Suppressor macrophage treated with lipopolysaccharide for 4 hours (primary cell): ENCODE results near the gene OR6S1.
A peak's percentile ranks its signal among the peaks of the same experiment; 100 is the strongest.
"Not testable (repeated sequence)": the region's sequence is repeated elsewhere in the genome, so short reads cannot be mapped to it uniquely, and the experiment has no call there.

Source experiments
- DNase-seq: peaks from one replicate; pipeline ENCODE4 v3.0.0-alpha.2; 2020

Gene OR6S1

DNA sequence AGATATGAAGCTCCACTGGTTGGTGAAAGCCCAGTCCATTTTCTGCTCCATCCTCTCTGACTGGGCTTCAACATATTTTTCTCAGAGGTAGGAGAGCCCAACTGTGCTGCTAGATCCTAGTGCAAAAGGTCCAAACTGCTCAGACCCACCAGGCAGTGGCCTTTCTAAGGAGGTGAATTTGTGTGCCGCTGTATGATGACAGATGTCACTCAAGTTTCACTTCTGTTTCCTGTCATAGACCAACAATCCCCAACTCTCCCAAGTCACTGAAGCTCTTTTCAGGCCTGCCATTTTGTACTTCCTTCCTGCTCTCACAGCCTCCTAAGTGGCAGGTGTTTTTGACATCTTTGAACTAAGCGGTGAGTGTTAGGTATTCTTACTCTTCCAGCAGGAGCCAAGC lies 26.5 kb upstream of the OR6S1 start:
- DNase-seq: peak; percentile 40

DNA sequence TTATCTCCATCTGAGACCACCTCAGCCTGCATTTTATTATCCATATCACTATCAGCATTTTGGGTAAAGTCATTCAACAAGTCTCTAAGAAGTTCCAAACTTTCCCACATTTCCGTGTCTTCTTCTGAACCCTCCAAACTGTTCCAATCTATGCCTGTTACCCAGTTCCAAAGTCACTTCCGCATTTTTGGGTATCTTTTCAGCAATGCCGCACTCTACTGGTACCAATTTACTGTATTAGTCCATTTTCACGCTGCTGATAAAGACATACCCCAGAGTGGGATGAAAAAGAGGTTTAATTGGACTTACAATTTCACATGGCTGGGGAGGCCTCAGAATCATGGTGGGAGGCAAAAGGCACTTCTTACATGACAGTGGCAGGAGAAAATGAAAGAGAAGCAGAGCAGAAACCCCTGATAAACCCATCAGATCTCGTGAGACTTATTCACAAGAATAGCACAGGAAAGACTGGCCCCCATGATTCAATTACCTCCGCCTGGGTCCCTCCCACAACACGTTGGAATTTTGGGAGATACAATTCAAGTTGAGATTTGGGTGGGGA lies 25.0 kb upstream of the OR6S1 start:
- not testable (repeated sequence) for DNase-seq

DNA sequence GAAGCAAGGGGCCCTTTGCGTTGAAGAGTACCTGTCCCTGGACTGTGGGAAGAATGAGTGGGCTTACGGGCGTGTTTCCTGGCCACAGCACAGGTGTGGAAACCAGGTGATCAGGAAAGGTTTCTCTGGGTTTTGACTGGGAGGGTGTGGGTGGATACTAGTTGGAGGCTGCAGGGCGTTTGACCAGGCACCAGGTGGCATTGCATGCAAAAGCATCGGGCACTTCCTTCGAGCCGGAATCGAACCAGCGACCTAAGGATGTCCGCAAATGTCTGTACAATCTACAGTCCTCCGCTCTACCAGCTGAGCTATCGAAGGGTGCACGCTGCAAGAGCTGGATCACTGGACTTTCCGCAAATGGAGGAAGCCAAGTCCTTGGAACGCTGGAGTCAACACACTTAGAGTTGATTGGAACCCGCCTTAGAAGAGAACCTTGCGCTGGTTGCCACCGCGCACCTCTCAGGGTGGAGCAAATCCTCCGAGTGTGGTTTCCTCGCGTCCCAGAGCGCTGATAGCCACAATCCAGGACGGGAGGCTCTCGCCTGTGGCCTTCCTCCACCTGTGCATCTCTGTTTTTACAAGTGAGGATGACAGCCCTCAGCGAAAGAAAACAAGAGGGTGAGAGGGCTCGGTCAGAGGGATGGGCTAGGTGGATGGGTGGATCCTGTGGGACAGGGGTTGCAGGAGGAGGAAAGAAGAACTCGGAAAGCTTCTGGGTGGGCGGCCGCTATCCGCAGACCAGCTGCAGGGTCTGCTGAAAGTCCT lies 21.7 kb upstream of the OR6S1 start:
- DNase-seq: peak; percentile 69

DNA sequence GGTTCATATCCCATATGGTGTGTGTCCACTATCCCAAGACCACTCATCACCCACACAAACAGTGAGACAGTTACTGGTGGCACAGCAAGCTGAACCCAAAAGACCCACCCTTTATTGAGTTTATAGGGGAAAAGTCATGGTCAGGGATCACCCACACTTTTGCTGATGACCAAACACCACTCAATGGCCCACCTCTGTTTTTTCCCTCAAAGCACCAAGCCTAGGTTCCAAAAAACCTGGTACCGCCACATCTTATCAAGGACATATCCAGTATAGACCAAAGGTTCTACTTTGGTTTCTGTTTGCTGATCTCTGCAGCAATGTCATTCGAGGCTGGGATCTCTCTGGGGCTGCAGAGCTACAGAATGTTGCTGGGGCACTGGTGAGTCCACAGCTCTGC lies 19.7 kb upstream of the OR6S1 start:
- no peak for DNase-seq

DNA sequence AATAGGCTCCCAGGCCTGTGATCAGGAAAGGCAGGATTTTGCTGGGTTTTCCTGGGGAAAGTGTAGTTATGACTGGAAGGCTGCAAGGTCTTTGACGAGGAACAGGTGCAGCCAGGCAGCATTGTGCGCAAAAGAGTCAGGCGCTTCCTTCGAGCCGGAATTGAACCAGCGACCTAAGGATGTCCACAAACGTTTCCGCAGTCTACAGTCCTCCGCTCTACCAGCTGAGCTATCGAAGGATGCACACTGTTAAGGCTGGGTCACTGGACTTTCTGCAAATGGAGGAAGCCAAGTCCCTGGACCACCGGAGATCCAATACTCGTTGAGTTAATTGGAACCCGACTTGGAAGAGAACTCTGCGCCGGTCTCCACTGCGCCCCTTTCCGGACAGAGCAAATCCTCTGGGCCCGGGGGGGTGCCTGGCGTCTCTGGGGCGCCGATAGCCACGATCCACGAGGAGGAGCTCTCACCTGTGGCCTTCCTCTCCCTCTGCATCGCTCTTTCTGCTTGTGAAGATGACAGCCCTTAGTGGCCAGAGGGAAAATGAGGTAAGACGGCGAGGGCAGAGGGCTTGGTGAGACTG lies 18.4 kb upstream of the OR6S1 start:
- no peak for DNase-seq

DNA sequence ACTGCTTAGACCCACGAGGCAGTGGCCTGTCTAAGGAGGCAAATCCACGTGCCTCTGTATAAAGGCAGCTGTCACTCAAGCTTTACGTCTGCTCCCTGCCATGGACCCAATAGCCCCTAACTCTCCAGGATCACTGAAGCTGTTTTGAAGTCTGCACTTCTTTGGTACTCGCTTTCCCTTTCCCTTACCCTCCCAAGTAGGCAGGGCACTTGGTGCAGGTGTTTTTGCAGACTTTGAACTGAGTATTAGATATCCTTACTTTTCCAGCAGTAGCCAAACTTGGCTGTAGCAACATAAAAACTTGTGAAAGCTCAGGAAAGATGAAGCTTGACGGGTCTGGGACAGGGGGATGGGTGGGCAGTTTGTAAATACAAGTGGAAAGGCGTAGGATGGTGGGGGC lies 17.8 kb upstream of the OR6S1 start:
- DNase-seq: no peak

DNA sequence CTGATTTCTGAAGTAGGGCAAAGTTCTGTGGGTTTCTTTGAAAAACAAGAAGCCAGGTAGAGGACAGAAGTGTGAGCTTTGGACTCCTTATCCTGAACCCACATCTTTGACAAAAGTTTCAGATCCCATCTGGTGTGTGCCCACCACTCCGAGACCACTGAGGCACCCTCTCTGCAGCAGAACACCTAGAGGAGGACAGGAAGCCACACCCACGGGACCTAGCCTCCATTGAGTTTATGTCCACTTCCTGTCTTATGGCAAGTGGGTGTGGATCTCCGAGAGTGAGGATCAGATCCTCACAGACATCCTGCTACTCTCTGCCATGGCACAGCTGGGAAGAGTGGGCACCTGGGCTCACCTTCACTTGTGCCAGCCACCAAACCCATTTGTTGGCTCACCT lies 16.8 kb upstream of the OR6S1 start:
- DNase-seq: no peak

DNA sequence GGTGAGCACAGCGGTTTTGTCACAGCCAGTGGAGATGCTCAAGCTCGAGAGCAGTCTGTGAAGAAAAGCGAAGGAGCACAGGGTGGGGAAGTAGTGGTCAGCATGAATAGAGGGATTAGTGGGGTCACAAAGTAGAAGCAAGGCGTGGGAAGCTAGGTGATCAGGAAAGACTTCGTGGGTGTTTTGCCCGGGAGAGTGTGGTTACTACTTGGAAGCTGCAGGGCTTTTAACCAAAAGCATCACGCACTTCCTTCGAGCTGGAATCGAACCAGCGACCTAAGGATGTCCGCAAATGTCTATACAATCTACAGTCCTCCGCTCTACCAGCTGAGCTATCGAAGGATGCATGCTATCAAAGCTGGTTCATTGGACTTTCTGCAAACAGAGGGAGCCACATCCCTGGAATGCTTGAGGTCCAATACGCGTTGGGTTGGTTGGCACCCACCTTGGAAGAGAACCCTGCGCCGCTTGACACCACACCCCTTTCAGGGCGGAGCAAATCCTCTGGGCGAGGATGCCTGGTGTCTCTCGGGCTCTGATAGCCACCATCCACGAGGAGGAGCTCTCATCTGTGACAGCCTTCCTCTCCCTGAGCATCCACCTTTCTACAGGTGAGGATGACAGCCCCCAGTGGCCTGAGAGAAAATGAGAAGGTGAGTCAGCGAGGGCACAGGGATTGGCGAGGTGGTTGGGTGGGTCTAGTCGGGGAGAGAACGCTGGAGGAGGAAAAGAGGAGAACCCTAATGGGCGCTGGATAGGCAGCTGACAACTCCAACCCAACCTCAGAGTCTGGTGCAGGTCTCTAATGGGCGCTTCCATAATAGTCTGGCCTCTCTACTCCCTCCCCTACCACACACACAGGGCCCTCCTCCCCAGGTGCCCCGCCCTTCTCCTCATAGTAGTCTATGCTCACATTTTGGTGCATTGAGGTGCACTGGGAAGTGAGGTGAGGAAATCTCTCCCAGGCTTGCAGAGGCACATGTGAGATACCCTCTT lies 16.0 kb upstream of the OR6S1 start:
- no peak for DNase-seq

DNA sequence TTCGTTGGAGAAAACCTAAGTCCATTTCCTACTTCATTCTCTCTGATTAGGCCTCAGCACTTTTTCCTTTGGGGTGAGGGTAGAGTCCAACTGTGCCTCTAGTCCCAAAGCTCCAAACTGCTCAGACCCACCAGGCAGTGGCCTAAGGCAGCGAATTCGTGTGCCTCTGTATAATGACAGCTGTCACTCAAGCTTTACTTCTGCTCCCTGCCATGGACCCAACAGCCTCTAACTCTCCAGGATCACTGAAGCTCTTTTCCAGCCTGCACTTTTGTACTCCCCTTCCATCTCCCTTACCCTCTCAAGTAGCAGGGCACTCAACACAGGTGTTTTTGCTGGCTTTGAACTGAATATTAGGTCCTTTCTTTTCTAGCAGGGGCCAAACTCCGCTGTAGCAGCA lies 14.8 kb upstream of the OR6S1 start:
- no peak for DNase-seq

DNA sequence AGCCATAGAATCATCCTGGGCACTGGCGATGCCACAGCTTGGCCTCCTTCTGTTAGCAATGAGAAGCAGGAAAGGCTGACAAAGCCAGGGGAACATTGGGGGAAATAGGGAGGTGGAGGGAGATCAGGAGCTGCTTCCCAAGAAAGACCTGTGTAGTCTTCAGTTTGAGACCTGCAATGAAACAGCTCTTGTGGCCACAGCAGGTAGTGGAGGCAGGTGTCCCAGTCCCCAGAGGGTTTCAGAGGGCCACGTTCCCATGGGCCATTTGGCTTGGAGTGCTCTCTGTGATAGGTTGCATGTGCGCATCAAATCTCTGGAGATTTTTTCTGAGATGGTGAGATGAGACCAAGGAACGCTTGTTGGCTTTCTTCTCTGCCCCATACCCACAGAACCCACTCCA lies 14.4 kb upstream of the OR6S1 start:
- no peak for DNase-seq

DNA sequence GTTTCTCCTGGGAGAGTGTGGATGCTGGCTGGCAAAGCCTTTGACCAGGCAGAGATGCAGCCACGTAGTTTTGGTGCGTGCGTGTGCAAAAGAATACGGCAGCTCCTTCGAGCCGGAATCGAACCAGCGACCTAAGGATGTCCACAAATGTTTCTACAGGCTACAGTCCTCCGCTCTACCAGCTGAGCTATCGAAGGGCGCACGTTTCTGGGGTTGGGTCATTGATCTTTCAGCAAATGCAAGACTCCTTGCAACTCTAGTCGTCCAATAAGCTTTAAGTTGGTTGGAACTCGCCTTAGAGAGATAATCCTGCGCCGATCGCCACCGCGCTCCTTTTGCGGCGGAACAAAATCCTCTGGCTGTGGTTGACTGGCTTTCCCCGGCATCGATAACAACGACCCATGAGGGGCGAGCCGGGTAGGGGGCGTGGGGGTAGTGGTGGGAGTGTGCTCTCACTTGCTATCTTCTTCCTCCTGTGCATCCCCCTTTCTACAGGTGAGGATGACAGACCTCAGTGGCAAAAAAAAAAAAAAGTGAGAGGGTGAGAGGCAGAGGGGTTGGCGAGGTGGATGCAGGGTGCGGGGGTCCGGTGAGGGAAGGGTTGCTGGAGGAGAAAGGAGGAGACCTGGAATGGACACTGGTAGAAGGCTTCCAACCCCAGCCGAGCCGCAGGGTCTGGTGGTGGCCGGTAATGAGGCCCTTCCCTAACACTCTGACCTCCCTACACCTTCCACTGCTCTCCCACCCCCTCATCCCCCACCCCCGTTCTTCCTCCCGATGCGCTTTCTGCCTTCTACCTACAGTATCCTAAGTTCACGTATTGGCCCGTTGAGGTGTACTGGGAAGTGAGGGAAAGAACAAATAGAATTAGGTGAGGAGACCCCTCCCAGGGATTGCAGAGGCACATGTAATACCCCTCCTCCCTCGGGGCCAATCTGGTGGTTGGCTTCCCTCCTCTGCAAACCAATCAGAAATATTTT lies 11.8 kb upstream of the OR6S1 start:
- no peak for DNase-seq

DNA sequence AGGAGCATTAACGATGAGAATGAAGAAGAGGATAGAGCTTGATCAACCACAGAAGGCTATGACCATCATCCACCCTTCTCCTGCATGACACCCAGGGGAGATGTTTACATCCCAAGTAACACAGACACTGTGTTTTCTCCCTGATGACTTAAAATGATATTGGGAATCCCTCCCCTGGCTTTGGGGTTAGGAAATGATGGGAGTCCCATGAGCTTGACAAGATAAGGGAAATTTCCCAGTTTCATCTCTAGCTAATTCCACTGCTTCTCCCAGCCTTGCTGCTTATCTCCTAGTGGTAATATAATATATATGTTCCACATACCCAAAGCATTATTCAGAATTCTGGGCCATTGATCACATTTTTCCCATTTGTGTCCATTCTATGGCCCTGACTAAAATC lies 4.0 kb upstream of the OR6S1 start:
- DNase-seq: no peak

DNA sequence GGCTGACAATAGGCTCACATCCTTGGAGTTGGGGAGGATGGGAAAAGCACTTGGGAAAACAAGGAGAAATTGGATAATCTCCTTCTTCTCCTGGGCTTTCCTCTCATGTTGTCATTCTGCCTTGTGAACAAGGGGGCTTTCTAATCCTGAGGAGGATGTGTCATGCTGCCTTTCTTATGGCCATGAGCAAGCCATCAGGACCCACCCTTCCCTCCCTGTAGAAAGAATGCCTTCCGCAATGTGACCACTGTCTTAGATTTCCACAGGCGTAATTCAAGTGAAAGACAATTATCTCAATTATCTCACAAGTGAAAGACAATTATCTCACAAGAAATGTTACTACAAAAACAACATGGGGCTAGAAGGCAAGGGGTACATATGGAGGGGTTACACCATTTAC lies 3.0 kb upstream of the OR6S1 start:
- DNase-seq: no peak

DNA sequence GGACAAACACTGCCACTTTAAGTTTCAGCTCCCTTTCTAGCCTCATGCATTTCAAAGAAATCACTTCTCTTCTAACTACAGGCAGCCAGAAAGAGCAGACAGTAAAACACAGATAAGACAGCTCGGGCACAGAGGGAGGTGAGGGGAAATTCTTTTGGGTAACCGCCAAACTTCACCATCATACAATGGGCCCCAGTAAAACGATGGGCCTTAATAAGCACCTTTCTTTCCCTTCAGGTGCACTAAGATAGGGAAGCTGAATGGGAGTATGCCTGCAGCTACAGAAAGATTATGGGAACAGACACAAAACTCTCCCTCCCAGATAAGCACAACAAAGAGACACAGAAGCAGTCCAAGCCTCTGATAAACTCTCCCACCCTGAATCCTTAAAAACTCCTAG lies 1.3 kb upstream of the OR6S1 start:
- DNase-seq: not testable (repeated sequence)

DNA sequence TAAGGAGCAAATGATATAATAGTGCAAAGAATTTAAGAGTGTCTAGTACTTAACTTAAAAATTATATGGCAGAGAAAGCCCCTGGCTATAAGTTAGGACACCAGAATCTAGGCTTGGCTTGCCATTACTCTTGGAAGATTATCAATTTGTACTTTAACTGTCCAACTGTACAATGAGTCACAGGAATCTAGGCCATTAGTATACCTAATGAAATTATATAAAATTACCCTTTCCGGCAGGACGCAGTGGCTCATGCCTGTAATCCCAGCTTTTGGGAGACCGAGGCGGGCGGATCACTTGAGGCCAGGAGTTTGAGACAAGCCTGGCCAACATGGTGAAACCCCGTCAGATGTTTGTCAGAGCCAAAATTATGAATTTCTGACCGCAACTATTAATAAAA lies 691 bp upstream of the OR6S1 start:
- no peak for DNase-seq

DNA sequence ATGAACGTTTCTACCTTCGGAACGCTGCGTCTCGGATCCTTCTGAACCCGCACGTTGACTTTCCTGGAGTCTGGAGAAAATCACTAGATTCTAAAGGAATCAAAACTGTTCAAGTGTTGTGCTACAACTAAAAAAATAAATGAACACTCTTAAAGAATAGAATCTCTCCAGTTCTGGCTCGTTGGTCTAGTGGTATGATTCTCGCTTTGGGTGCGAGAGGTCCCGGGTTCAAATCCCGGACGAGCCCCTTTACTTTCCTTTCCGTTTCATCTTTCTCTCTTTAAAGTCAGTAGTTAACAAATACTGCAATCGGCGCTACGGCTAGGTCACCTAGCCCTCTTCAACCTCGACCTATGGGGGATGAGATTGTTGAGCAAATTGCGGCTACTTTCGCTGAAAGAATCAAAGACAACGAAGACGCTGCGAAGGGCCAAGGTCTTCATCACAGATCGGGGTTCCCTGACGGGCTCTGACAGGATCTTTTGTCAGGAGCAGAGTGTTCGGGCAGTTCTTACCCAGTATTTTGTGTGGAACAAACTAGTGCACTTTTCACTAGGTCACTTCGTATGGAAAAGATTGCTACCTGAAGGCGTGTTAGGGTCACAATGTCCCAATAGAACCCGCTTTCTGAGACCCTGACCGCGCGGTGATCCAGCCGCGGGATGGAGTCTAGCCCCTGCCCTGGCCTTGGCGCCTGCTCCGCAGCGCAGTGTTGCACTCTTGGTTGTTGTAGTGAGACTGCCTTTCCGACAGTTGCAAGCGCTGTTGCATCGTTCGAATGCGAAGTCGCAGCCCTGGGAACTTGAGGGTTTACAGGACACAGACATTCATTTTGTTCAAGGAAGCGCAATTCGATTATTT lies 8.4 kb downstream of the OR6S1 start:
- peak; percentile 79 for DNase-seq

DNA sequence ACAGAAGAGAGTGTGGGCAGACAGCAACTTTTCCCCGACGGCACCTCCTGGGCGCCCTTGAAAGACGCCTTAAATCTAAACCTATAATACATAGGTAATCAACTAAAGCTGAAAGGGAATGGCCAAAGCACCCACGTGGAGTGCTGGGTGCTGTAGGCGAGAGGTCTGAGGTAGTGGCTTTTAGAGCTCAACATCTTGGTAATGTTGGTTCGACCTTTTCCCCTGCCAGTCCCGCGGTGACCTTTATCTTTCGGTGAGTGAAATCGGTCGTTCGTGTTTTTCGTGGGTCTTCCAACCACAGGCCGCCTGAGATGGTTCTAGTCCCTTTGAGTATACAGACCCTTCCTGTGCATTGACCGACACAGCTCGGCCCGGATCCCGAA lies 9.1 kb downstream of the OR6S1 start:
- DNase-seq: no peak

DNA sequence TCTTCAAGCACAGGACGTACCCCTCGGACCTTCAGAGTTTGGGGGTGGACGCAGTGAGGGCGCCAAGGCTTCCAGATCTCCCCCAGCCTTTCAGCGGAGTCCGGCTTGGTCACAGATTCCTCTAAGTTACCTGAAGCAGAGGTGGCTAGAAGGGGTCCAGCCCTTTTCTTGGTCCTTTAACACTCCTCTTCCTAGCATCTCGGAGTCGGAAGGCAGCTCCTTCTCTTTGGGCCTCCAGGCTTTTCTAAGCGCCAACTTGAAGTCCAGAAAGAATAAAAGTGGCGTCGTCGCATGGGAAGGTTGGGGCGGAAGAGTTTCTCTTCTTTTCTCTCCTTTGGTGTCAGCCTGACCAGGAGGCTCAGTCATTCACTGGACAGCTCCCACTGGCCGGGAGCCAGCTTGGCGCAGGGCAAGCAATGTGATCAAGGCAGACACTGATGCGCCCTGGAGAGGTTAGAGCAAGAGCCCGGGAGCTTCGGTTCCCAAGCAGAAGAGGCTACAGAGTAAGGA lies 9.6 kb downstream of the OR6S1 start:
- peak; percentile 57 for DNase-seq

DNA sequence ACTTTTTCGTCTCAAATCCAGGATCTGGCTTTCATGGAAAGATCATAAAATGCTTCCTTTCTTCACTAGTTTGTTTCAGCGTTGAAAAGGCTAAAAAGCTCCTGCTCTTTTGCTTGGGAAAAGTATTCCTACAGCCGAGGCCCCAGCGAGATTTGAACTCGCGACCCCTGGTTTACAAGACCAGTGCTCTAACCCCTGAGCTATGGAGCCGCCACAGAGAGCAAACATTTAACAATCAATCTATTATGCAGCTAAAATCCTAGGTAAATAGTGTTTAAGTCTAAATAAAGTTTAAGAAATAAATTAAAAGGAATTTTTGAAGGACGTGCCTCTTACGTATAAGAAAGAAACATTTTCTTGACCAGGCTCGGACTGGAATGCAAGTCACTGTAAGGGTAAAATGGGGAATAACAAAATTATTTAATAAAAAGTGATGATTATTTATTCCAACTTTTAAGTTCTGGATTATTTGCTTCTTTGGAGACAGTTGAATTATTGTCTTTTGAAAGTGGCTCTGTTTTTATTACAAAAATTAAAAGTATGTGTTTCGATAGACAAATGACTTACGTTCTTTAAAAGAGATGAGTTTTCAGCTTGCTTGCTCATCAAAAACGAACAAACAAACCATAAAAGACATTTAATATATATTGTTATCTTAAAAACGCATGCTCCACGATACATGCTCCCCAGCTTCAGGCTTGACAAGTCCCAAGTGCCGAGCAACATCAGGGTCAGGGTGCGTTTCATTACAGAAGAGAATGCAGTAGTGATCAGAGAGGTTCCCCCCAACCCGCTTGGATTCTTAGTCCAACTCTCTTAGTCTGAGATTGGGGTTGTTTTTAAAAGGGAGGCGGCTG lies 10.2 kb downstream of the OR6S1 start:
- DNase-seq: peak; percentile 62
